ENCODE results near the gene BMAL1.

Gene BMAL1

DNA sequence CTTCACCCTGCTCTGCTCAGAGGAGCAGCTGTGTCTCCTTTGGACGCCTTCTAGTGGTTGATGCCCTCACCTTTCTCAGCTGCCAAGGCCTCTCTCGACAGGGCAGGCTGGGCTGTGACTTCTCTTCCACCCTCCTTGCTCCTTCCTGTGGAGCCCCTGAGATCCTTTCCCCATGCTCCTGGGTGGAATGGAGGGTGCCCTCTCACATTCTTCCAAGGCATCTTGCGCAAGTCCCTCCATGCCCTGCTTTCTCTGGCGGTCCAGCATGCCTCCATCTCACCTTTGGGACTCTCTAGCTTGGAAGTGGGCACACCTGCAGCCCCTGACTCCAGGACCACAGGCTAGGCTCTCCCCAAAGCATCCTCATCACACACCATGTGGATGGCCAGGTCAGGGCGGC is 68.9 kb downstream of the BMAL1 start:
- TF ChIP-seq CTCF (IDR thresholded peaks at IDR 0.05; ENCODE audit: extremely low read depth, missing control alignments), result no peak
- DNase-seq (ENCODE audit: low spot score), result no peak

DNA sequence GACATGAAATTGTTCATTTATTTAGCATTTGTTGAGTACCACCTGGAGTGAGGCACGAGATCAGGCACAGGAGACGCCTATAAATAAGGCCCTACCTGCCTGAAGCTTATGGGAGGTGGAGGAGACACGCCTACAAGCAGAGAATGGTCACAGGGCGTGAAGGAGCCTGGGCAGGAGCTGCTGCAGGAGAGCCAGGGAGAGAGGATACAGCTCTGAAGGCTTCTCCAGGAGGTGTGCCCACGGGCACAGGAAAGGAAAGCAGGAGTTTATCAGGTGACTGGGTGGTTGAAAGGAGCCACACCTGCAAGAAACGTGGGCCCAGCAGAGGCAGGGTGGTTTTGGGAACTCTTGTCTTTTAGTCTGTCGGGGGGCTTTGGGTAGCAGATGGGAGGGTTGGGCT is 70.3 kb downstream of the BMAL1 start:
- DNase-seq (ENCODE audit: low spot score), result no peak

DNA sequence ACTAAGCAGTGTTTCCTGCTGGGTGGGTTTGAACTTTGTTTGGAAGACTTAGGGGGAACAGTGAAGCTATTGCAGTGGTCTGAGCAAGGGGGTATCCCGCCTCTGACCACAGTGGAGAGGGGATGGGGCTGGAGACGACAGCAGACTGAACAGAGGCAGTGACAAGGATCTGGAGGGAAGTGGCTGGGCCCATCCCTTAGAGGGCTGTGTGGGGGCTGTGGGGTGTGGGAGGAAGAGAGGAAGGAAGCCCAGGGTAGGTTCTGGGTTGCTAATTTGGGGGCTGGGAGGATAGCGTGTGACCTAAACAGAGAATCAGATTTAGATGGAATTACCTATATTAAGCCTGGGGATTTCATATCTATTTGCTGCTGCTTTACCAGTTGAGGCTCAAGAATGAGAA is 70.7 kb downstream of the BMAL1 start:
- TF ChIP-seq CTCF (IDR thresholded peaks at IDR 0.05; ENCODE audit: extremely low read depth, missing control alignments), result no peak
- no peak for DNase-seq (ENCODE audit: low spot score)

More for the DNA sequence above, 70.3 kb downstream of the BMAL1 start:
- no peak for TF ChIP-seq CTCF (IDR thresholded peaks at IDR 0.05; ENCODE audit: extremely low read depth, missing control alignments)

DNA sequence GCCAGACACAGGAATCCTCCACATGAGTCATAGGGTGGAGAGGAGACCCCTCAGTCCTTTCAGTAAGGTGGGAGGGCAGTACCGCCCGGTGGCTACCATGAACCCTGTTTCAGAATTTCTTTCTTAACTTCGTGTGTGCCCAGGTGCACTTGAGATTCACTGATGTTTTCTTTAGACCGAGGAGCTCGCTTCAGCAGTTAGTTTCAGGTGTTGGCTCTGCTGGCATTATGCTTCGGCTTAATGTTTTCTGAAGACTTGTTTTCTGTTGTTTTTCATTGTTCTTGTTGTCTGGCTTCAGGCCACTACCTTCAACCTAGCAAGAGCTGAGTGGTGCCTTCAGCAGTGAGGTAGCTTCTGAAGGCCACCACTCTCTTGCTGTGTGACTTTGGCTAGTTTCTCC is 71.5 kb downstream of the BMAL1 start:
- no peak for TF ChIP-seq CTCF (IDR thresholded peaks at IDR 0.05; ENCODE audit: extremely low read depth, missing control alignments)
- DNase-seq (ENCODE audit: low spot score), result no peak

DNA sequence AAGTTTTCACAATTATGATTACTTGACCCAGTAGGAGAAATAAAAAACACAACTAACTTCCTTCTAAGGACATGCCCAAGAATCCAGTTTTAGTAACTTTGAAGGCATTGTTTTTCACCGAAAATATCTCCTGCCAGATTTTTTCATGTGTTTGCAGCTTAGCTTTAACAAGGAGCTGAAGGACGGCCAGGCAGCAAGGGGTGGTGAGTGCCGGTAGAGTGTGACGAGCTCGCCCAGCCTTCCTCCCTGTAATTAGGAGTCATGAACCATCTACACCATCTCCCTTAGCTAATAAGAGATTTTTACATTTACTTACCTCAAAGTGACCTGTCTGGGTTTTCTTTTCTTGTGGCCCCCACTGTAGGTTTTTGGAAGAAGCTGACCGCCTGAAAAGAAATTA is 72.0 kb downstream of the BMAL1 start:
- no peak for DNase-seq (ENCODE audit: low spot score)
- no peak for TF ChIP-seq CTCF (IDR thresholded peaks at IDR 0.05; ENCODE audit: extremely low read depth, missing control alignments)

- TF ChIP-seq CTCF (IDR thresholded peaks at IDR 0.05; ENCODE audit: extremely low read depth, missing control alignments), result no peak
- DNase-seq (ENCODE audit: low spot score), result no peak
These were observed 75.1 kb downstream of the BMAL1 start for GRCh38 chr11:13352711-13353110.

DNA sequence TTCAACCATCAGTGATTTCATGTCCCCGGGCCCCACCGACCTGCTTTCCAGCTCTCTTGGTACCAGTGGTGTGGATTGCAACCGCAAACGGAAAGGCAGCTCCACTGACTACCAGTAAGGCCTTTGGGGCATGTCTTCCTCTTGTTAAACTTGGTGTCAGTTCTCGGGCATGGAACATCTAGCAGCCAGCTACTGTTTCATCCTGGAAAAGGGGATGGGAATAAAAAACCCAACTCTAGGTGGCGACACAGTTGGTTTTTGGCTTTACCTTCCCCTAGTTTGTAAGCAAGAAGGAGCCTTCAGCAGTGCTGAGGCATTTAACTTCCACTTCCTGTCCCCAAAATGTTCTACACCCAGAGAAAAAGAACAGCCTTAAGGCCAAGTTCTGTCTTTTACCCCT is 76.7 kb downstream of the BMAL1 start:
- no peak for DNase-seq (ENCODE audit: low spot score)
- no peak for TF ChIP-seq CTCF (IDR thresholded peaks at IDR 0.05; ENCODE audit: extremely low read depth, missing control alignments)
